ENCODE results near the gene IGLL1.

GRCh38 chr22:23564276-23564675 lies 15.8 kb downstream of the IGLL1 start:
- TF ChIP-seq TAF1 (conservative IDR thresholded peaks at IDR 0.05) (no peak), HNF4A (conservative IDR thresholded peaks at IDR 0.05) (no peak), FOXA2 (IDR thresholded peaks at IDR 0.05) (no peak), REST (IDR thresholded peaks at IDR 0.05) (no peak), SP1 (IDR thresholded peaks at IDR 0.05) (no peak), JUND (IDR thresholded peaks at IDR 0.05) (no peak), FOXA1 (IDR thresholded peaks at IDR 0.05) (no peak), GABPA (IDR thresholded peaks at IDR 0.05 in 1 of 2, conservative IDR thresholded peaks at IDR 0.05 in 1 of 2) (no peak), EGR1 (IDR thresholded peaks at IDR 0.05; ENCODE audit: low read depth in 2 of 2) (no peak), RAD21 (IDR thresholded peaks at IDR 0.05) (no peak), YY1 (IDR thresholded peaks at IDR 0.05) (no peak)
- TF ChIP-seq, protein P1, sequence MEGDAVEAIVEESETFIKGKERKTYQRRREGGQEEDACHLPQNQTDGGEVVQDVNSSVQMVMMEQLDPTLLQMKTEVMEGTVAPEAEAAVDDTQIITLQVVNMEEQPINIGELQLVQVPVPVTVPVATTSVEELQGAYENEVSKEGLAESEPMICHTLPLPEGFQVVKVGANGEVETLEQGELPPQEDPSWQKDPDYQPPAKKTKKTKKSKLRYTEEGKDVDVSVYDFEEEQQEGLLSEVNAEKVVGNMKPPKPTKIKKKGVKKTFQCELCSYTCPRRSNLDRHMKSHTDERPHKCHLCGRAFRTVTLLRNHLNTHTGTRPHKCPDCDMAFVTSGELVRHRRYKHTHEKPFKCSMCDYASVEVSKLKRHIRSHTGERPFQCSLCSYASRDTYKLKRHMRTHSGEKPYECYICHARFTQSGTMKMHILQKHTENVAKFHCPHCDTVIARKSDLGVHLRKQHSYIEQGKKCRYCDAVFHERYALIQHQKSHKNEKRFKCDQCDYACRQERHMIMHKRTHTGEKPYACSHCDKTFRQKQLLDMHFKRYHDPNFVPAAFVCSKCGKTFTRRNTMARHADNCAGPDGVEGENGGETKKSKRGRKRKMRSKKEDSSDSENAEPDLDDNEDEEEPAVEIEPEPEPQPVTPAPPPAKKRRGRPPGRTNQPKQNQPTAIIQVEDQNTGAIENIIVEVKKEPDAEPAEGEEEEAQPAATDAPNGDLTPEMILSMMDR (IDR thresholded peaks at IDR 0.05; ENCODE audit: low read depth, low read length, missing input control): no peak
- TF ChIP-seq, protein P2, sequence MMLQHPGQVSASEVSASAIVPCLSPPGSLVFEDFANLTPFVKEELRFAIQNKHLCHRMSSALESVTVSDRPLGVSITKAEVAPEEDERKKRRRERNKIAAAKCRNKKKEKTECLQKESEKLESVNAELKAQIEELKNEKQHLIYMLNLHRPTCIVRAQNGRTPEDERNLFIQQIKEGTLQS (IDR thresholded peaks at IDR 0.05): no peak
- TF ChIP-seq, protein P3, sequence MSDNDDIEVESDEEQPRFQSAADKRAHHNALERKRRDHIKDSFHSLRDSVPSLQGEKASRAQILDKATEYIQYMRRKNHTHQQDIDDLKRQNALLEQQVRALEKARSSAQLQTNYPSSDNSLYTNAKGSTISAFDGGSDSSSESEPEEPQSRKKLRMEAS (IDR thresholded peaks at IDR 0.05): no peak

All from liver (tissue), 3 donors.